SK-N-SH (cell line): ENCODE measurements around the gene PRKG1.

Source experiments
- CTCF ChIP-seq: fragments of 200-600 bp; sonication (generic); IDR thresholded peaks from 2 replicates; pipeline ENCODE4 v1.6.1; 2017; ENCODE audit warnings: antibody characterized with exemption, mild to moderate bottlenecking, moderate library complexity
- MAX ChIP-seq: IDR thresholded peaks from 2 replicates; pipeline ENCODE4 v1.4.0; 2012; ENCODE audit warnings: low read depth
- MXI1 ChIP-seq: IDR thresholded peaks from 2 replicates; pipeline ENCODE4 v1.6.1; 2012; ENCODE audit warnings: mild to moderate bottlenecking, low read depth, low read length, improper control_type of control experiment
- NRF1 ChIP-seq: IDR thresholded peaks from 2 replicates; pipeline ENCODE4 v1.6.1; 2012; ENCODE audit warnings: low read depth, mild to moderate bottlenecking, low read length
- POLR2AphosphoS5 ChIP-seq: IDR thresholded peaks from 2 replicates; pipeline ENCODE4 v1.6.1; 2012; ENCODE audit warnings: low read depth, low read length

GRCh38 chr10:51203359-51203758 is 129.1 kb downstream of the PRKG1 start:
- no peak for TF ChIP-seq NRF1
- no peak for TF ChIP-seq MXI1
- TF ChIP-seq CTCF = no peak
- TF ChIP-seq POLR2AphosphoS5 = no peak
- no peak for TF ChIP-seq MAX
